ENCODE data around the gene ABCC1. TPM values are rescaled to one million over a fixed set of nuclear protein-coding genes. Genes with fewer than 3 reads are reported as not detected.

Gene ABCC1
- total and polyA plus RNA-seq, 2 experiments from 2014 or later: 7.0 to 9.3 TPM

GRCh38 chr16:16063683-16064082 is 114.3 kb downstream of the ABCC1 start:
- 94% methylated on average over 2 of the region's 2 CpGs for whole genome bisulfite sequencing (ENCODE audit: low lambda C conversion rate, missing lambda C conversion rate)
- Histone ChIP-seq H3K4me1 (ENCODE audit: insufficient read depth) (no peaks in the 10 kb centered on the region), H3K4me2 (no peak overlapping the region), H3K9me3 (ENCODE audit: low read depth) (no peaks in the 10 kb centered on the region), H3K27ac (no peak overlapping the region), H3K4me3 (no peak overlapping the region), H3K27me3 (no peaks in the 10 kb centered on the region), H3K36me3 (replicated peaks; ENCODE audit: insufficient read depth, low read depth) (no peaks in the 10 kb centered on the region), H3K9me2 (replicated peaks; ENCODE audit: insufficient read depth) (no peaks in the 10 kb centered on the region), H4K20me1 (ENCODE audit: insufficient read depth, poor library complexity, severe bottlenecking) (no peaks in the 10 kb centered on the region), H2AFZ (no peak overlapping the region), H3K79me2 (no peaks in the 10 kb centered on the region)
- TF ChIP-seq EZH2 (IDR thresholded peaks at IDR 0.05; ENCODE audit: borderline replicate concordance): no peak
- no peak for TF ChIP-seq EZH2phosphoT487 (IDR thresholded peaks at IDR 0.05; ENCODE audit: low read depth, severe bottlenecking, unreplicated experiment)
- TF ChIP-seq, protein P1, sequence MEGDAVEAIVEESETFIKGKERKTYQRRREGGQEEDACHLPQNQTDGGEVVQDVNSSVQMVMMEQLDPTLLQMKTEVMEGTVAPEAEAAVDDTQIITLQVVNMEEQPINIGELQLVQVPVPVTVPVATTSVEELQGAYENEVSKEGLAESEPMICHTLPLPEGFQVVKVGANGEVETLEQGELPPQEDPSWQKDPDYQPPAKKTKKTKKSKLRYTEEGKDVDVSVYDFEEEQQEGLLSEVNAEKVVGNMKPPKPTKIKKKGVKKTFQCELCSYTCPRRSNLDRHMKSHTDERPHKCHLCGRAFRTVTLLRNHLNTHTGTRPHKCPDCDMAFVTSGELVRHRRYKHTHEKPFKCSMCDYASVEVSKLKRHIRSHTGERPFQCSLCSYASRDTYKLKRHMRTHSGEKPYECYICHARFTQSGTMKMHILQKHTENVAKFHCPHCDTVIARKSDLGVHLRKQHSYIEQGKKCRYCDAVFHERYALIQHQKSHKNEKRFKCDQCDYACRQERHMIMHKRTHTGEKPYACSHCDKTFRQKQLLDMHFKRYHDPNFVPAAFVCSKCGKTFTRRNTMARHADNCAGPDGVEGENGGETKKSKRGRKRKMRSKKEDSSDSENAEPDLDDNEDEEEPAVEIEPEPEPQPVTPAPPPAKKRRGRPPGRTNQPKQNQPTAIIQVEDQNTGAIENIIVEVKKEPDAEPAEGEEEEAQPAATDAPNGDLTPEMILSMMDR (IDR thresholded peaks at IDR 0.05; ENCODE audit: poor library complexity): no peak
- DNase-seq (ENCODE audit: low spot score): no peak

DNA sequence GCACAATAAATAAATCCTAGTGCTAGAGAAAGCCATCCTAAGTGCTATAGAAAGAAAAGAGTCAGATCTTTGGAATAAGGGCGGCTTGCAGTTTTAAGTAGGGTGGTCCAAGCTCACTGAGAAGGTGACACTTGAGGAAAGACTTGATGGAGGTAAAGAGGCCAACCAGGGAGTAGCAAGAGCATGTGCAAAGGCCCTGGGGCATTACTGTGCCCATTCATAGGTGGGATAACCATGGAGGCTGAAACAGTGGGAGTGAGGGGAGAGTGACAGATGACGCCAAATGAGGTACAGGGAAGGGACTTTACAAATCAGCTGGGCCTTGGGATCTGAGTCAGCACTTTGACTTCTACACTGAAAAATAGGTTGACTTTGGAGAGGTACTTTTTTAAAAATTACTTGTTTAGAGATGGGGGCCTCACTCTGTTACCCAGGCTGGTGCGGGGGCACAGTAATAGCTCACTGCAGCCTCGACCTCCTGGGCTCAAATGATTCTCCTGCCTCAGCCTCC is 115.5 kb downstream of the ABCC1 start:
- TF ChIP-seq EZH2phosphoT487 (IDR thresholded peaks at IDR 0.05; ENCODE audit: low read depth, severe bottlenecking, unreplicated experiment) (no peak), EZH2 (IDR thresholded peaks at IDR 0.05; ENCODE audit: borderline replicate concordance) (no peak)
- TF ChIP-seq, protein P1 (IDR thresholded peaks at IDR 0.05; ENCODE audit: poor library complexity): no peak
- 96% methylated on average over 4 of the region's 4 CpGs for WGBS (ENCODE audit: low lambda C conversion rate, missing lambda C conversion rate)
- no peak overlapping the region for H3K27ac ChIP-seq
- DNase-seq (ENCODE audit: low spot score): no peak
- H3K4me1 ChIP-seq (ENCODE audit: insufficient read depth): no peaks in the 10 kb centered on the region
- no peaks in the 10 kb centered on the region for H4K20me1 ChIP-seq (ENCODE audit: insufficient read depth, poor library complexity, severe bottlenecking)
- H3K9me3 ChIP-seq (ENCODE audit: low read depth): no peaks in the 10 kb centered on the region
- no peaks in the 10 kb centered on the region for H3K9me2 ChIP-seq (replicated peaks; ENCODE audit: insufficient read depth)
- H3K27me3 ChIP-seq: no peaks in the 10 kb centered on the region
- H2AFZ ChIP-seq: no peak overlapping the region
- H3K4me2 ChIP-seq: no peak overlapping the region
- no peaks in the 10 kb centered on the region for H3K79me2 ChIP-seq
- no peaks in the 10 kb centered on the region for H3K36me3 ChIP-seq (replicated peaks; ENCODE audit: insufficient read depth, low read depth)
- no peak overlapping the region for H3K4me3 ChIP-seq

GRCh38 chr16:16067127-16067526 is 117.7 kb downstream of the ABCC1 start:
- Histone ChIP-seq H3K27ac (no peak overlapping the region), H3K9me2 (replicated peaks; ENCODE audit: insufficient read depth) (no peaks in the 10 kb centered on the region), H3K27me3 (no peaks in the 10 kb centered on the region), H3K36me3 (replicated peaks; ENCODE audit: insufficient read depth, low read depth) (no peaks in the 10 kb centered on the region), H3K79me2 (no peaks in the 10 kb centered on the region), H3K4me2 (no peak overlapping the region), H3K4me3 (no peak overlapping the region), H2AFZ (no peak overlapping the region), H3K4me1 (ENCODE audit: insufficient read depth) (no peaks in the 10 kb centered on the region), H3K9me3 (ENCODE audit: low read depth) (no peaks in the 10 kb centered on the region), H4K20me1 (ENCODE audit: insufficient read depth, poor library complexity, severe bottlenecking) (no peaks in the 10 kb centered on the region)
- 65% methylated on average over 13 of the region's 13 CpGs for WGBS (ENCODE audit: low lambda C conversion rate, missing lambda C conversion rate)
- no peak for DNase-seq (ENCODE audit: low spot score)
- TF ChIP-seq EZH2 (IDR thresholded peaks at IDR 0.05; ENCODE audit: borderline replicate concordance): no peak
- no peak for TF ChIP-seq EZH2phosphoT487 (IDR thresholded peaks at IDR 0.05; ENCODE audit: low read depth, severe bottlenecking, unreplicated experiment)
- TF ChIP-seq, protein P1 (IDR thresholded peaks at IDR 0.05; ENCODE audit: poor library complexity): no peak
